ENCODE results near the gene FREM1. TPM values are rescaled to one million over a fixed set of nuclear protein-coding genes. Genes with fewer than 3 reads are reported as not detected.

Gene FREM1
- total and polyA plus RNA-seq, 10 of the 15 experiments (the other 5 are each of a cell fraction or from before 2014, with no cell fraction given), result 0.01 to 0.16 (median 0.08) TPM; not detected in 7

DNA sequence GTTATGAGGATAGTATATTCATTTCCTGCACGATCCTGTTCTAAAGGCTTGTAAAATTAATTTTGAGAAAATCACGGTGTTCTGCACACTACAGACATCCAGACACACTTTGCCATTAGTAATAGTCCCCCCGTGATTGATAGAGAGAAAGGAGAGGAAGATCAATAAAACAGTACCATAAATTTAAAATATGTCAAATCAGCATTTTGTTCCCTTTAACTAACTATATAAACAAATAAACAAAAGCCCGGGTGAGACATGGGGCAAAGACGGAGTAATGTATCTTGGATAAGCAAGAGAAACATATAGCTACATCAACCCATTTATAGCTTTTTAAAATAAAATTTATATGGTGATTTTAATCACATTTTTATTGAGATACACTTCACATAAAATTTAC, 177.1 kb downstream of the FREM1 start:
- FAIRE-seq, result no peak
- BruUV-seq (replicated peaks), result no TSS peak
- no peaks in the 10 kb centered on the region for H3K9me3 ChIP-seq (replicated peaks; ENCODE audit: control insufficient read depth, insufficient read depth, low read length)
- 21% methylated on average over 5 of the region's 5 CpGs for WGBS (ENCODE audit: insufficient coverage, insufficient replicate concordance, low lambda C conversion rate, missing lambda C conversion rate)
- intact Hi-C loops (cut with micrococcal nuclease; ENCODE audit: unreplicated experiment), result no loop called here
- no peaks in the 10 kb centered on the region for H3K36me3 ChIP-seq (ENCODE audit: control insufficient read depth in 2 of 2, insufficient read depth in 2 of 2, low read length in 1 of 2)
- TF ChIP-seq, protein P1, sequence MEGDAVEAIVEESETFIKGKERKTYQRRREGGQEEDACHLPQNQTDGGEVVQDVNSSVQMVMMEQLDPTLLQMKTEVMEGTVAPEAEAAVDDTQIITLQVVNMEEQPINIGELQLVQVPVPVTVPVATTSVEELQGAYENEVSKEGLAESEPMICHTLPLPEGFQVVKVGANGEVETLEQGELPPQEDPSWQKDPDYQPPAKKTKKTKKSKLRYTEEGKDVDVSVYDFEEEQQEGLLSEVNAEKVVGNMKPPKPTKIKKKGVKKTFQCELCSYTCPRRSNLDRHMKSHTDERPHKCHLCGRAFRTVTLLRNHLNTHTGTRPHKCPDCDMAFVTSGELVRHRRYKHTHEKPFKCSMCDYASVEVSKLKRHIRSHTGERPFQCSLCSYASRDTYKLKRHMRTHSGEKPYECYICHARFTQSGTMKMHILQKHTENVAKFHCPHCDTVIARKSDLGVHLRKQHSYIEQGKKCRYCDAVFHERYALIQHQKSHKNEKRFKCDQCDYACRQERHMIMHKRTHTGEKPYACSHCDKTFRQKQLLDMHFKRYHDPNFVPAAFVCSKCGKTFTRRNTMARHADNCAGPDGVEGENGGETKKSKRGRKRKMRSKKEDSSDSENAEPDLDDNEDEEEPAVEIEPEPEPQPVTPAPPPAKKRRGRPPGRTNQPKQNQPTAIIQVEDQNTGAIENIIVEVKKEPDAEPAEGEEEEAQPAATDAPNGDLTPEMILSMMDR (IDR thresholded peaks at IDR 0.05 in 2 of 3, conservative IDR thresholded peaks at IDR 0.05 in 1 of 3; ENCODE audit: control insufficient read depth in 2 of 3, extremely low read depth in 1 of 3, insufficient read depth in 1 of 3, low read depth in 3 of 3, low read length in 3 of 3), result no peak
- no peak for TF ChIP-seq ATF7 (IDR thresholded peaks at IDR 0.05; ENCODE audit: low read depth)
- no peak for TF ChIP-seq ETV6 (conservative IDR thresholded peaks at IDR 0.05 in 1 of 2, IDR thresholded peaks at IDR 0.05 in 1 of 2; ENCODE audit: borderline replicate concordance in 1 of 2, low read depth in 1 of 2)
- TF ChIP-seq SIX5 (IDR thresholded peaks at IDR 0.05; ENCODE audit: low read depth, low read length, severe bottlenecking), result no peak
- no peak overlapping the region for H3K4me2 ChIP-seq (ENCODE audit: control insufficient read depth, insufficient read depth)
- H3K79me2 ChIP-seq (ENCODE audit: control insufficient read depth, insufficient read depth, low read length), result no peaks in the 10 kb centered on the region
- in situ Hi-C loops (cut with MboI), result no loop called here
- no peaks in the 10 kb centered on the region for H3K27me3 ChIP-seq (replicated peaks in 1 of 2; ENCODE audit: control insufficient read depth in 2 of 2, insufficient read depth in 2 of 2, low read length in 1 of 2)
- H2AFZ ChIP-seq (ENCODE audit: control insufficient read depth, low read depth, low read length), result no peak overlapping the region
- ChIA-PET RAD21 (ENCODE audit: unreplicated experiment) (no interaction called here), POLR2A (no interaction called here), SMC1A (ENCODE audit: uncharacterized antibody, unreplicated experiment) (interaction anchor here (1.6 to 2.4 kb wide), 2 partner anchors 19 to 22 kb away, joined by 3 to 6 read pairs; no protein-coding TSS in a partner anchor), CTCF (interaction anchor here (0.8 to 1.7 kb wide), 3 partner anchors 36 to 117 kb away, joined by 3 to 6 read pairs (median 5); no protein-coding TSS in a partner anchor)
- no peak for ATAC-seq
- no peak overlapping the region for H3K27ac ChIP-seq (ENCODE audit: control insufficient read depth, insufficient read depth)
- no peak overlapping the region for H3K4me3 ChIP-seq
- H4K20me1 ChIP-seq (ENCODE audit: control insufficient read depth, insufficient read depth), result no peaks in the 10 kb centered on the region
- DNase-seq (ENCODE audit: low read depth, low spot score), result no peak
- no peak overlapping the region for H3K9ac ChIP-seq (ENCODE audit: control insufficient read depth, insufficient read depth, low read length)
- H3K4me1 ChIP-seq (ENCODE audit: control insufficient read depth, insufficient read depth, low read length), result no peaks in the 10 kb centered on the region
